AG04450 (cell line): Measurements from ENCODE around the gene SLC25A38. TPM values are rescaled to one million over a fixed set of nuclear protein-coding genes. Genes with fewer than 3 reads are reported as not detected.
"Not testable (repeated sequence)": the region's sequence is repeated elsewhere in the genome, so short reads cannot be mapped to it uniquely, and the experiment has no call there.

Experiments
- CTCF ChIA-PET: fragments of 300-600, 350-600 bp; formaldehyde crosslinking; extraction: SDS; loops from one replicate; lab custom pipeline; 2022; ENCODE audit warnings: antibody characterized with exemption, inconsistent platforms; lab: Charles Lee
- POLR2A ChIA-PET: fragments of 350-600 bp; formaldehyde crosslinking; extraction: SDS; loops from one replicate; lab custom pipeline; 2021; ENCODE audit warnings: antibody characterized with exemption, inconsistent platforms; lab: Yijun Ruan, JAX
- DNase-seq: peaks from one replicate; pipeline ENCODE4 v3.0.0-alpha.2; 2011; ENCODE audit warnings: low read depth, low spot score
- H3K27ac ChIP-seq: one replicate; pipeline ENCODE4 v1.5.1; 2012; ENCODE audit warnings: low read depth, low read length, control low read depth
- H3K27me3 ChIP-seq: one replicate; pipeline ENCODE4 v1.6.0; 2012; ENCODE audit warnings: low read length; ENCODE audit not compliant: control insufficient read depth, insufficient read depth
- H3K4me3 ChIP-seq: 2 replicates; pipeline ENCODE4 v1.5.1; 2011; ENCODE audit warnings: mild to moderate bottlenecking, low read depth, low read length, control low read depth
- H3K9me3 ChIP-seq: 2 replicates; pipeline ENCODE4 v1.5.1; 2012; ENCODE audit warnings: low read length; ENCODE audit not compliant: control insufficient read depth, insufficient read depth
- polyA plus RNA-seq: library from polyadenylated mRNA; depleted of rRNA; stranded (reverse); fragments of >200 nt; gene quantifications from 2 replicates; pipeline ENCODE4 v1.2.3, GENCODE V29; 2011
- TF ChIP-seq, protein P1 (sequence below): IDR thresholded peaks from 2 replicates; pipeline ENCODE4 v1.5.1; 2011; ENCODE audit warnings: low read depth, low read length, control low read depth, inconsistent platforms

SLC25A38 gene
- polyA plus RNA-seq, 1 experiment, result 33.1 TPM

DNA sequence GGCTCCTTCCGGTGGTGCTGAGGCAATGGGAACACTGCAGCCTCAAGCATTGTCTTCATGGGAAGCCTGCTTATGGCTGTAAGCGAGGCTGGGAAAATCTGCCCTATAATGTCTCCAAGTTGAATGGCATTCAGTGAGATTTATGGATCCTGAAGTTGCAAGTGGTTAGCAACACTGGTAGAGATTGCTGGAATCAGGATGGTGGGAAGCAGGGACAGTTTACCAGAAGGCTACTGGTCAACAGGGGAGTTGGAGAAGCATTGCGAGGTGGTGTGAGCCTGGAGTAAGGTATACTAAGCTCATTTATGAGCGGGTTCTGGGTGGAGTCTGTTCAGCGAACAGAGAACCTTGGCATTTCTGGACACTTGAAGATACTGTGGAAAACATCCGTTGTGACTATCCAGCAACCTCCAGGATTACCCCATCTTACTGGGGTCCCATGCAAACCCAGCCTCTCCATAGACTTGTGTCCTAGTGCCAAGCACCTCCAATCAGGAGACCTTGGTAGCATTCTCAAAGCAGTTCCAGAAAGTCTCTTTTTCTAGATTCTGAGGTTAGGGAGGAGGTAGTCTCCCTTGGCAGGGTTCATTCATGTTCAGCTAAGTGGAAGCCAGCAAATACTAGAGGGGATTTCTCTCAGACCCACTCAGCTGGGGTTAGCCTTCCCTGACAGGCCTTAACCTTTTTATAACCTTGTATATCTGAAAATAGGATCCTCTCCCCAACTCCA is 30.7 kb downstream of the SLC25A38 start:
- ChIA-PET POLR2A (no interaction called here), CTCF (interaction anchor here (1.3 to 4.8 kb wide), 2 partner anchors 35 to 86 kb away, joined by 3 to 36 read pairs; no protein-coding TSS in a partner anchor)
- Histone ChIP-seq H3K27me3 (no peaks in the 10 kb centered on the region), H3K27ac (no peak overlapping the region), H3K9me3 (no peaks in the 10 kb centered on the region), H3K4me3 (no peak overlapping the region)
- no peak for DNase-seq
- TF ChIP-seq, protein P1, sequence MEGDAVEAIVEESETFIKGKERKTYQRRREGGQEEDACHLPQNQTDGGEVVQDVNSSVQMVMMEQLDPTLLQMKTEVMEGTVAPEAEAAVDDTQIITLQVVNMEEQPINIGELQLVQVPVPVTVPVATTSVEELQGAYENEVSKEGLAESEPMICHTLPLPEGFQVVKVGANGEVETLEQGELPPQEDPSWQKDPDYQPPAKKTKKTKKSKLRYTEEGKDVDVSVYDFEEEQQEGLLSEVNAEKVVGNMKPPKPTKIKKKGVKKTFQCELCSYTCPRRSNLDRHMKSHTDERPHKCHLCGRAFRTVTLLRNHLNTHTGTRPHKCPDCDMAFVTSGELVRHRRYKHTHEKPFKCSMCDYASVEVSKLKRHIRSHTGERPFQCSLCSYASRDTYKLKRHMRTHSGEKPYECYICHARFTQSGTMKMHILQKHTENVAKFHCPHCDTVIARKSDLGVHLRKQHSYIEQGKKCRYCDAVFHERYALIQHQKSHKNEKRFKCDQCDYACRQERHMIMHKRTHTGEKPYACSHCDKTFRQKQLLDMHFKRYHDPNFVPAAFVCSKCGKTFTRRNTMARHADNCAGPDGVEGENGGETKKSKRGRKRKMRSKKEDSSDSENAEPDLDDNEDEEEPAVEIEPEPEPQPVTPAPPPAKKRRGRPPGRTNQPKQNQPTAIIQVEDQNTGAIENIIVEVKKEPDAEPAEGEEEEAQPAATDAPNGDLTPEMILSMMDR, result no peak

DNA sequence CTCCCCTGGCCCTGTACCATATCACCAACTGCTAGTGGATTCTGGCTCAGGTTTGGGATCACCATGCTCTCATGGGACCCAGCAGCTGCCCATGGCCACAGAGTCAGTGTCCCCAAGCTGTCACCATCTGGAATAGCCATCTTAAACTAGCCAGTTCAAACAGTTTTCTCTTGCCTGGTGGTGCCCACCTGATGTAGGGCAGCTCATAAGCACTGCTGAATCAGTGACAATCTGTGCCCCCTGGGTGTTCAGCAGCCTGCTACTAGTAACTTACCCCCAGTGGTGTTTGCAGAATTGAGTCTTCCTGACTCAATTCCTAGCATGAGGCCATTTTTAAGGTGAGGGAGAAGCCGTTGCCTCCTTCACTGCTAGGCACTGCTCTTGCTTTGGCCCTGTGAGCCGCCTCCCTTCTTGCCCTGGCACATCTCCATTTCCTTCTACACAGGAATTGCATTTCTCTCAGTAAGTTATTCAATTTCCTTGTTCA is 31.3 kb downstream of the SLC25A38 start:
- CTCF ChIA-PET, result interaction anchor here (0.5 to 4.8 kb wide), 4 partner anchors 8 to 85 kb away, joined by 3 to 36 read pairs (median 4); partner anchors contain the start of gene RPSA

DNA sequence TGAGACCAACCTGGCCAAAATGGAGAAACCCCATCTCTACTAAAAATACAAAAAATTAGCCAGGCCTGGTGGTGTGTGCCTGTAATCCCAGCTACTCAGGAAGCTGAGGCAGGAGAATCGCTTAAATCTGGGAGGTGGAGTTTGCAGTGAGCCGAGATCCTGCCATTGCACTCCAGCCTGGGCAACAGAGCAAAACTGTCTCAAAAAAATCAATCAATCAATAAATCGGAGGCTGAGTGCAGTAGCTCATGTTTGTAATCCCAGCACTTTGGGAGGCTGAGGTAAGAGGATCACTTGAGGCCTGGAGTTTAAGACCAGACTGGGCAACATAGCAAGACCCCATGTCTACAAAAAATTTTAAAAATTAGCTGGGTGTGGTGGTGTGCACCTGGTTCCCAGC is 32.1 kb downstream of the SLC25A38 start:
- POLR2A ChIA-PET, result interaction anchor here (0.6 to 1.0 kb wide), 3 partner anchors 8 to 89 kb away, joined by 3 to 4 read pairs (median 3); partner anchors contain the start of gene RPSA
- DNase-seq, H3K9me3 ChIP-seq, H3K27me3 ChIP-seq, H3K4me3 ChIP-seq, H3K27ac ChIP-seq: not testable (repeated sequence)
- CTCF ChIA-PET, result interaction anchor here (1.1 to 4.8 kb wide), 2 partner anchors 9 to 84 kb away, joined by 4 to 36 read pairs; partner anchors contain the start of gene RPSA

More for the DNA sequence above, 31.3 kb downstream of the SLC25A38 start:
- POLR2A ChIA-PET, result no interaction called here
- DNase-seq, result no peak
- no peaks in the 10 kb centered on the region for H3K9me3 ChIP-seq
- TF ChIP-seq, protein P1, result no peak
- H3K27ac ChIP-seq, result no peak overlapping the region
- H3K27me3 ChIP-seq, result no peaks in the 10 kb centered on the region
- H3K4me3 ChIP-seq, result no peak overlapping the region

DNA sequence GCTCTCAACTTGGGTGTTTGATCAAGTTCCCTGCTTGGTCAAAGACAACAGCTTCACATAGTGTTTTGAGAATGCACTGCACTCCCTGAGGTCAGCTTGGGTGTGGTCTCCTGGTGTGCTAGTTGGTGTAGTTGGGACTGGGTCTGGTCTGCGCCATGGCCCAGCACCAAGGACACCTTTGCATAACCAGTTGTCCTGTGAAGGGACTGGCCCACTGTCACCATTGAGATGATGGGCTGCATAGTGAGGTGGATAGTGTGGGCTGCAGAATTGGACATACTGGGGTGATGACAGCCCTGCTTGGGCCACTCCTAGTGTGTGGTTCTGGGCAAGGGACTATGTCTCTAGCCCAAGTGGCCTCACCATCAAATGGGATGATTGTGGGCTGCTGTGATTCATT is 32.8 kb downstream of the SLC25A38 start:
- H3K27me3 ChIP-seq, result no peaks in the 10 kb centered on the region
- no peak overlapping the region for H3K4me3 ChIP-seq
- POLR2A ChIA-PET, result interaction anchor here (0.6 to 1.0 kb wide), 3 partner anchors 9 to 90 kb away, joined by 3 to 4 read pairs (median 3); partner anchors contain the start of gene RPSA
- TF ChIP-seq, protein P1, result no peak
- no peak overlapping the region for H3K27ac ChIP-seq
- no peaks in the 10 kb centered on the region for H3K9me3 ChIP-seq
- DNase-seq, result no peak
- CTCF ChIA-PET, result interaction anchor here (0.6 to 4.8 kb wide), 7 partner anchors 8 to 1889 kb away, joined by 4 to 36 read pairs (median 6); no protein-coding TSS in a partner anchor

DNA sequence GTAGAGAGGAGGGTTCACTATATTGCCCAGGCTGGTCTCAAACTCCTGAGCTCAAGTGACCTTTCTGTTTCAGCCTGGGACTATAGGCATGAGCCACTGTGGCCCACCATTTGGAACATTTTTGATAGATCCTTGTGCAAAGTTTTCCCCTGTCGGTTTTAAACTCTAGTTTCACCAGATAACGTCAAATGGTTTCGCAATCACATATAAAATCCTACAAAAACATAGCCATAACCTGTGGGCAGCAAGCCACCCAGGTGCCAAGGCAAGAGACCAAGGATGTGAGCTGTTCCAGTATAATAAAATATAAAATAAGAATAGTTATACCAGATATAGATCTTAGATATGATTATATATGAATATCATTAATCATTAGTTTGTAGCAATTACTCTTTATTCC is 33.8 kb downstream of the SLC25A38 start:
- CTCF ChIA-PET, result interaction anchor here (0.9 to 4.8 kb wide), 10 partner anchors 9 to 126 kb away, joined by 3 to 36 read pairs (median 4); no protein-coding TSS in a partner anchor

DNA sequence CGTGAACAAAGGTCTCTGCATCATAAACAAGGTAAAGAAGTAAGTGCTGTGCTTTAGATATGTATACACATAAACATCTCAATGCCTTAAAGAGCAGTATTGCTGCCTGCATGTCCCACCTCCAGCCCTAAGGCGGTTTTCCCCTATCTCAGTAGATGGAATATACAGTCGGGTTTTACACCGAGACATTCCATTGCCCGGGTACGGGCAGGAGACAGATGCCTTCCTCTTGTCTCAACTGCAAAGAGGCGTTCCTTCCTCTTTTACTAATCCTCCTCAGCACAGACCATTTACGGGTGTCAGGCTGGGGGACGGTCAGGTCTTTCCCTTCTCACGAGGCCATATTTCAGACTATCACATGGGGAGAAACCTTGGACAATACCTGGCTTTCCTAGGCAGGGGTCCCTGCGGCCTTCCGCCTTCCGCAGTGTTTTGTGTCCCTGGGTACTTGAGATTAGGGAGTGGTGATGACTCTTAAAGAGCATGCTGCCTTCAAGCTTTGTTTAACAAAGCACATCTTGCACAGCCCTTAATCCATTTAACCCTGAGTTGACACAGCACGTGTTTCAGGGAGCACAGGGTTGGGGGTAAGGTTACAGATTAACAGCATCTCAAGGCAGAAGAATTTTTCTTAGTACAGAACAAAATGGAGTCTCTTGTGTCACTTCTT is 35.5 kb downstream of the SLC25A38 start:
- H3K9me3 ChIP-seq, H3K27me3 ChIP-seq, POLR2A ChIA-PET, H3K27ac ChIP-seq, H3K4me3 ChIP-seq, DNase-seq: not testable (repeated sequence)
- CTCF ChIA-PET, result interaction anchor here (1.6 to 2.5 kb wide), 2 partner anchors 9 to 11 kb away, joined by 3 to 9 read pairs; no protein-coding TSS in a partner anchor

More for the DNA sequence above, 33.8 kb downstream of the SLC25A38 start:
- DNase-seq, H3K27ac ChIP-seq, H3K27me3 ChIP-seq, H3K9me3 ChIP-seq, H3K4me3 ChIP-seq, POLR2A ChIA-PET: not testable (repeated sequence)
